H1 (cell line): Measurements from ENCODE around the gene CCDC120. TPM values are rescaled to one million over a fixed set of nuclear protein-coding genes. Genes with fewer than 3 reads are reported as not detected.
A peak's percentile ranks its signal among the peaks of the same experiment; 100 is the strongest.

Experiments
- CTCF ChIA-PET: fragments of 300-600 bp; sonication (Branson Sonifier 250); formaldehyde crosslinking; loops from one replicate; lab custom pipeline; 2021; ENCODE audit not compliant: partially characterized antibody; lab: Charles Lee
- POLR2A ChIA-PET: fragments of 300-600 bp; sonication (Branson Sonifier 250); formaldehyde crosslinking; loops from one replicate; lab custom pipeline; 2021; ENCODE audit warnings: inconsistent platforms; ENCODE audit not compliant: partially characterized antibody; lab: Charles Lee
- DNase-seq, 2 experiments: peaks; one replicate each; pipeline versions ENCODE4 v3.0.0 to v3.0.0-alpha.2; 2010 to 2022; ENCODE audit warnings: low spot score in 2 of 2, low read depth in 1 of 2, mixed read lengths in 1 of 2
- FAIRE-seq: peaks from 2 replicates; lab custom pipeline; 2011; peaks lifted over from hg19 to GRCh38; lab: Jason Lieb, UNC
- H2AFZ ChIP-seq: 2 replicates; pipeline ENCODE4 v1.8.1; 2012; ENCODE audit warnings: low read length, inconsistent platforms
- H2AK5ac ChIP-seq: 2 replicates; pipeline ENCODE4 v1.6.1; 2013; ENCODE audit warnings: low read depth, low read length
- H2BK120ac ChIP-seq: replicated peaks from 2 replicates; pipeline ENCODE3; 2013; ENCODE audit warnings: low read depth, low read length, inconsistent platforms
- H2BK12ac ChIP-seq: 2 replicates; pipeline ENCODE4 v1.6.1; 2013; ENCODE audit warnings: low read depth, low read length
- H2BK15ac ChIP-seq: 2 replicates; pipeline ENCODE4 v1.6.1; 2013; ENCODE audit warnings: low read length
- H2BK20ac ChIP-seq: 2 replicates; pipeline ENCODE4 v1.6.1; 2013; ENCODE audit warnings: low read length
- H2BK5ac ChIP-seq: 2 replicates; pipeline ENCODE4 v1.6.1; 2013; ENCODE audit warnings: low read depth, low read length
- H3K14ac ChIP-seq: 2 replicates; pipeline ENCODE4 v1.6.1; 2013; ENCODE audit warnings: inconsistent platforms; ENCODE audit not compliant: insufficient read length
- H3K18ac ChIP-seq: 2 replicates; pipeline ENCODE4 v1.6.1; 2013; ENCODE audit warnings: low read length; ENCODE audit errors: extremely low read depth
- H3K23ac ChIP-seq: 2 replicates; pipeline ENCODE4 v1.6.1; 2013; ENCODE audit warnings: inconsistent platforms; ENCODE audit not compliant: insufficient read length
- H3K23me2 ChIP-seq: 2 replicates; pipeline ENCODE4 v1.6.1; 2013; ENCODE audit warnings: low read depth, low read length
- H3K27ac ChIP-seq: 2 replicates; pipeline ENCODE4 v1.6.1; 2011; ENCODE audit warnings: low read depth, low read length, inconsistent platforms
- H3K27me3 ChIP-seq, 4 experiments: replicated peaks in 1 of 4; 1 replicate in 1 of 4; 2 replicates in 3 of 4; pipeline versions ENCODE4 v1.6.1 to v1.8.1; 2011 to 2013; ENCODE audit warnings: low read length in 3 of 4, mild to moderate bottlenecking in 3 of 4, inconsistent platforms in 2 of 4, mixed read lengths in 2 of 4, moderate library complexity in 1 of 4; ENCODE audit not compliant: control insufficient read depth in 3 of 4, insufficient read depth in 3 of 4; ENCODE audit errors: extremely low read depth in 1 of 4
- H3K36me3 ChIP-seq, 4 experiments: 2 replicates each; pipeline versions ENCODE4 v1.6.1 to v1.8.1; 2011 to 2013; ENCODE audit warnings: mild to moderate bottlenecking in 4 of 4, low read length in 3 of 4, moderate library complexity in 2 of 4, control low read depth in 1 of 4, inconsistent platforms in 1 of 4; ENCODE audit not compliant: insufficient read depth in 4 of 4, control insufficient read depth in 2 of 4
- H3K4ac ChIP-seq: replicated peaks from 2 replicates; pipeline ENCODE3; 2013; ENCODE audit warnings: low read length, low read depth, mixed read lengths, inconsistent platforms; ENCODE audit not compliant: insufficient read length
- H3K4me1 ChIP-seq, 4 experiments: replicated peaks in 1 of 4; 1 replicate in 1 of 4; 2 replicates in 3 of 4; pipeline versions ENCODE4 v1.6.1 to v1.8.1; 2011 to 2013; ENCODE audit warnings: low read length in 3 of 4, inconsistent platforms in 2 of 4, mixed read lengths in 1 of 4; ENCODE audit not compliant: insufficient read depth in 4 of 4, control insufficient read depth in 3 of 4
- H3K4me2 ChIP-seq, 2 experiments: 2 replicates each; pipeline versions ENCODE4 v1.6.1 to v1.8.1; 2011 to 2013; ENCODE audit warnings: low read depth in 2 of 2, low read length in 2 of 2, control low read depth in 1 of 2, inconsistent platforms in 1 of 2, mild to moderate bottlenecking in 1 of 2; ENCODE audit not compliant: insufficient read depth in 1 of 2
- H3K4me3 ChIP-seq, 4 experiments: fragments of 200-600, 300-600 bp in 1 of 4; sonication (generic), shearing (Covaris generic), sonication (Bioruptor Twin) in 1 of 4; 2 replicates each; pipeline versions ENCODE4 v1.5.1 to v1.8.1; 2011 to 2016; ENCODE audit warnings: low read length in 4 of 4, low read depth in 3 of 4, control low read depth in 2 of 4, inconsistent platforms in 2 of 4, mild to moderate bottlenecking in 2 of 4, mixed read lengths in 1 of 4, moderate library complexity in 1 of 4; ENCODE audit not compliant: insufficient read depth in 2 of 4; ENCODE audit errors: extremely low read depth in 1 of 4
- H3K56ac ChIP-seq: replicated peaks from 2 replicates; pipeline ENCODE3; 2013; ENCODE audit warnings: low read depth, mild to moderate bottlenecking, mixed read lengths, low read length, inconsistent platforms; ENCODE audit not compliant: insufficient read length
- H3K79me1 ChIP-seq: 2 replicates; pipeline ENCODE4 v1.6.1; 2013; ENCODE audit warnings: low read depth, low read length, control low read depth
- H3K79me2 ChIP-seq, 2 experiments: 2 replicates each; pipeline versions ENCODE4 v1.6.1 to v1.8.1; 2012 to 2013; ENCODE audit warnings: low read length in 2 of 2, mild to moderate bottlenecking in 2 of 2, inconsistent platforms in 1 of 2; ENCODE audit not compliant: insufficient read depth in 2 of 2, control insufficient read depth in 1 of 2
- H3K9ac ChIP-seq, 4 experiments: replicated peaks in 1 of 4; 1 replicate in 1 of 4; 2 replicates in 3 of 4; pipeline versions ENCODE4 v1.6.1 to v1.8.1; 2011 to 2013; ENCODE audit warnings: low read depth in 3 of 4, low read length in 3 of 4, control low read depth in 2 of 4, mild to moderate bottlenecking in 2 of 4, moderate library complexity in 2 of 4, inconsistent platforms in 1 of 4; ENCODE audit errors: extremely low read depth in 1 of 4
- H3K9me3 ChIP-seq, 2 experiments: 2 replicates each; pipeline versions ENCODE4 v1.6.1 to v1.8.1; 2012 to 2013; ENCODE audit warnings: mild to moderate bottlenecking in 2 of 2, moderate library complexity in 2 of 2, control low read depth in 1 of 2, inconsistent platforms in 1 of 2, low read depth in 1 of 2, low read length in 1 of 2, mixed read lengths in 1 of 2; ENCODE audit not compliant: insufficient read depth in 2 of 2
- H4K20me1 ChIP-seq, 2 experiments: replicated peaks in 1 of 2; 2 replicates each; pipeline versions ENCODE3 to v1.8.1; 2011 to 2013; ENCODE audit warnings: inconsistent platforms in 2 of 2, low read length in 2 of 2, mild to moderate bottlenecking in 1 of 2; ENCODE audit not compliant: insufficient read depth in 2 of 2, control insufficient read depth in 1 of 2
- H4K5ac ChIP-seq: 2 replicates; pipeline ENCODE4 v1.6.1; 2013; ENCODE audit warnings: low read length, low read depth, mixed read lengths, inconsistent platforms; ENCODE audit not compliant: insufficient read length
- H4K8ac ChIP-seq: 2 replicates; pipeline ENCODE4 v1.8.0; 2013; ENCODE audit warnings: mild to moderate bottlenecking, moderate library complexity, low read length, inconsistent platforms; ENCODE audit not compliant: insufficient read depth; ENCODE audit errors: extremely low read depth
- H4K91ac ChIP-seq: replicated peaks from 2 replicates; pipeline ENCODE3; 2013; ENCODE audit warnings: low read length, mixed read lengths, inconsistent platforms; ENCODE audit not compliant: insufficient read length
- ASH2L ChIP-seq: fragments of 200-600, 300-600 bp; sonication (generic); IDR thresholded peaks from one replicate; pipeline ENCODE4 v1.7.1; 2017; ENCODE audit warnings: low read length
- CHD2 ChIP-seq: IDR thresholded peaks from 2 replicates; pipeline ENCODE4 v1.6.1; 2012; ENCODE audit warnings: low read length, improper control_type of control experiment
- E2F6 ChIP-seq: IDR thresholded peaks from 2 replicates; pipeline ENCODE4 v1.6.1; 2012; ENCODE audit warnings: inconsistent platforms
- EP300 ChIP-seq, 2 experiments: IDR thresholded peaks; 1 replicate in 1 of 2; 2 replicates in 1 of 2; pipeline ENCODE4 v1.6.1; 2011 to 2012; ENCODE audit warnings: low read depth in 2 of 2, low read length in 2 of 2, mild to moderate bottlenecking in 2 of 2, borderline replicate concordance in 1 of 2, inconsistent platforms in 1 of 2, moderate library complexity in 1 of 2
- EZH2 ChIP-seq: fragments of 200-600 bp; sonication (generic); IDR thresholded peaks from 2 replicates; pipeline ENCODE4 v1.7.1; 2012; ENCODE audit warnings: low read depth, mild to moderate bottlenecking, moderate library complexity, low read length, inconsistent platforms; ENCODE audit not compliant: severe bottlenecking
- GTF2F1 ChIP-seq: IDR thresholded peaks from 2 replicates; pipeline ENCODE4 v1.6.1; 2012; ENCODE audit warnings: low read depth, low read length, improper control_type of control experiment, borderline replicate concordance
- HDAC2 ChIP-seq, 2 experiments: fragments of 300-600 bp in 1 of 2; sonication (generic) in 1 of 2; IDR thresholded peaks; 2 replicates each; pipeline ENCODE4 v1.6.1; 2011 to 2012; ENCODE audit warnings: low read depth in 2 of 2, low read length in 2 of 2, mild to moderate bottlenecking in 2 of 2, moderate library complexity in 2 of 2, borderline replicate concordance in 1 of 2, inconsistent platforms in 1 of 2
- NRF1 ChIP-seq: IDR thresholded peaks from 2 replicates; pipeline ENCODE4 v1.6.1; 2011; ENCODE audit warnings: mild to moderate bottlenecking, low read depth, low read length, improper control_type of control experiment
- RXRA ChIP-seq: IDR thresholded peaks from 2 replicates; pipeline ENCODE4 v1.6.1; 2011; ENCODE audit warnings: low read depth, mild to moderate bottlenecking, low read length, moderate library complexity; ENCODE audit not compliant: insufficient read depth
- SIX5 ChIP-seq: IDR thresholded peaks from 2 replicates; pipeline ENCODE4 v1.6.1; 2011; ENCODE audit warnings: mild to moderate bottlenecking, low read depth, low read length
- SP2 ChIP-seq: IDR thresholded peaks from 2 replicates; pipeline ENCODE4 v1.6.1; 2012; ENCODE audit warnings: mild to moderate bottlenecking, low read length, inconsistent platforms
- TAF1 ChIP-seq: IDR thresholded peaks from 2 replicates; pipeline ENCODE4 v1.6.1; 2011; ENCODE audit warnings: mild to moderate bottlenecking, low read depth, low read length
- TEAD4 ChIP-seq: IDR thresholded peaks from 2 replicates; pipeline ENCODE4 v1.6.1; 2012; ENCODE audit warnings: low read depth, low read length, inconsistent platforms, mixed read lengths
- WGBS, 2 experiments: shearing (Covaris generic) in 1 of 2; methylation state at CpG; one replicate each; pipeline versions ENCODE4 v1.1.6 to v1.1.7; 2013 to 2015; ENCODE audit warnings: low lambda C conversion rate in 2 of 2, mixed read lengths in 2 of 2, inconsistent platforms in 1 of 2, low coverage in 1 of 2, missing lambda C conversion rate in 1 of 2; ENCODE audit not compliant: insufficient replicate concordance in 2 of 2, insufficient coverage in 1 of 2, insufficient read length in 1 of 2; ENCODE audit errors: extremely low coverage in 1 of 2, missing lambda C conversion rate in 1 of 2; 5-methylcytosine and 5-hydroxymethylcytosine counted together
- polyA plus RNA-seq, 7 experiments: library from polyadenylated mRNA; depleted of rRNA in 3 of 7; stranded (reverse) in 5 of 7; unstranded in 2 of 7; fragments of >200 nt in 5 of 7; fragments of 200-250 nt in 2 of 7; gene quantifications; 1 replicate in 5 of 7; 2 replicates in 1 of 7; 4 replicates in 1 of 7; pipeline versions ENCODE4 v1.2.1 to v1.2.3, GENCODE V29; 2011 to 2013; ENCODE audit warnings: missing spikeins in 2 of 7, mixed read lengths in 2 of 7
- total RNA-seq: library from RNA; stranded (reverse); fragmentation: NEBNext Ultra II Directional; extraction: Animal tissue kit (Norgen Biotek cat#: 25700); gene quantifications from 2 replicates; pipeline ENCODE4 v1.2.1, GENCODE V29; 2021
- TF ChIP-seq, protein P1 (sequence below): IDR thresholded peaks from 2 replicates; pipeline ENCODE4 v1.6.1; 2012; ENCODE audit warnings: inconsistent platforms

Gene CCDC120
- total and polyA plus RNA-seq, 2 of the 8 experiments (the other 6 are each of a cell fraction or from before 2014, with no cell fraction given) = 4.9 to 11.9 TPM

GRCh38 chrX:49102190-49102589 is 43.4 kb downstream of the CCDC120 start:
- Histone ChIP-seq H3K4ac (no peak overlapping the region), H4K5ac (no peak overlapping the region), H4K8ac (no peak overlapping the region; the same call in 1 of the 2 replicates), H3K56ac (no peak overlapping the region), H3K4me1 (no peaks in the 10 kb centered on the region; a peak in 1 of 7 replicates), H3K23me2 (peaks cover 2% of the 10 kb centered on the region; the same call in 1 of the 2 replicates), H4K20me1 (no peaks in the 10 kb centered on the region), H3K23ac (no peak overlapping the region), H3K9ac (no peak overlapping the region), H3K27ac (no peak overlapping the region), H2BK120ac (no peak overlapping the region), H3K9me3 (no peaks in the 10 kb centered on the region), H2AK5ac (no peak overlapping the region), H2BK15ac (no peak overlapping the region), H3K4me3 (no peak overlapping the region), H3K79me2 (peaks cover 0 to 3% of the 10 kb centered on the region in 2 experiments; a peak in 1 of 4 replicates), H3K36me3 (no peaks in the 10 kb centered on the region), H3K79me1 (no peaks in the 10 kb centered on the region), H2AFZ (no peak overlapping the region), H3K14ac (no peak overlapping the region), H3K18ac (no peak overlapping the region), H2BK12ac (no peak overlapping the region), H2BK5ac (no peak overlapping the region), H4K91ac (no peak overlapping the region), H3K27me3 (no peaks in the 10 kb centered on the region), H2BK20ac (no peak overlapping the region), H3K4me2 (peak overlapping the region in 1 of 2 experiments; percentile 74; a peak in 1 of 4 replicates)
- DNase-seq (no peak), FAIRE-seq (no peak)
- 94% methylated on average over 5 of the region's 9 CpGs; no CpG with 5 or more reads in 1 of the 2 experiments for WGBS, 2 experiments
- CTCF ChIA-PET = no interaction called here
- POLR2A ChIA-PET = no interaction called here
- no peak for TF ChIP-seq TAF1
- no peak for TF ChIP-seq EZH2
- TF ChIP-seq EP300 (IDR thresholded peaks at IDR 0.05; ENCODE audit: borderline replicate concordance in 1 of 2, low read depth in 2 of 2, low read length in 2 of 2) = no peak
- TF ChIP-seq RXRA = no peak
- TF ChIP-seq HDAC2 (IDR thresholded peaks at IDR 0.05; ENCODE audit: borderline replicate concordance in 1 of 2, low read depth in 2 of 2, low read length in 2 of 2) = no peak
- no peak for TF ChIP-seq GTF2F1
- no peak for TF ChIP-seq SP2
- TF ChIP-seq, protein P1, sequence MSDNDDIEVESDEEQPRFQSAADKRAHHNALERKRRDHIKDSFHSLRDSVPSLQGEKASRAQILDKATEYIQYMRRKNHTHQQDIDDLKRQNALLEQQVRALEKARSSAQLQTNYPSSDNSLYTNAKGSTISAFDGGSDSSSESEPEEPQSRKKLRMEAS = no peak
- no peak for TF ChIP-seq SIX5
- TF ChIP-seq CHD2 = no peak
- no peak for TF ChIP-seq ASH2L
- no peak for TF ChIP-seq TEAD4
- no peak for TF ChIP-seq NRF1
- TF ChIP-seq E2F6 = no peak
